Measurements from ENCODE around the gene OGG1.

Gene OGG1

DNA sequence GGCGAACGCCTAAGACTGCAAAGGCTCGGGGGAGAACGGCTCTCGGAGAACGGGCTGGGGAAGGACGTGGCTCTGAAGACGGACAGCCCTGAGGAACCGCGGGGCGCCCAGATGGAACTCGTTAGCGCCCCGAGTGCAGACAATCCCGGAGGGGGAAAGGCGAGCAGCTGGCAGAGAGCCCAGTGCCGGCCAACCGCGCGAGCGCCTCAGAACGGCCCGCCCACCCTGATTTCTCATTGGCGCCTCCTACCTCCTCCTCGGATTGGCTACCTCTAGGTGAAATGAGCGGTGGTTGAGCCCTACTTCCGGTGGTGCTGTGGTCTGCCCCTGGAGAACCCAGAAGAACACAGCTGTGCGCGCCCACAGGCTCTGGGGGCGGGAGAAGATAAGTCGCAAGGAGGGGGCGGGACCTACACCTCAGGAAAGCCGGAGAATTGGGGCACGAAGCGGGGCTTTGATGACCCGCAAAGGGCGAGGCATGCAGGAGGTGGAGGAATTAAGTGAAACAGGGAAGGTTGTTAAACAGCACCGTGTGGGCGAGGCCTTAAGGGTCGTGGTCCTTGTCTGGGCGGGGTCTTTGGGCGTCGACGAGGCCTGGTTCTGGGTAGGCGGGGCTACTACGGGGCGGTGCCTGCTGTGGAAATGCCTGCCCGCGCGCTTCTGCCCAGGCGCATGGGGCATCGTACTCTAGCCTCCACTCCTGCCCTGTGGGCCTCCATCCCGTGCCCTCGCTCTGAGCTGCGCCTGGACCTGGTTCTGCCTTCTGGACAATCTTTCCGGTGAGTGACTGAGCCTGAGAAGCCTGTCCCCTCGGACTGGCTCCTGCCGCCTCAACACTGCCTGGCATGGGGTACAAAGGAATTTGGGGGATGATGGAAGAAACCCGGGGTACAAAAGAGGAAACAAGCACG, at the start of gene OGG1:
Gene OGG1 (plus strand): TSS at position 308 of the 911 bp plus-strand sequence. CDS start 335 bp downstream, at position 643.
- DNase-seq: peak; percentile 94

- DNase-seq: no peak
Measured at GRCh38 chr3:9700536-9700935, 49.2 kb upstream of the OGG1 start.

GRCh38 chr3:9701006-9701405, 48.7 kb upstream of the OGG1 start:
- DNase-seq: no peak

- DNase-seq: no peak
Measured at GRCh38 chr3:9701711-9702110, 48.0 kb upstream of the OGG1 start.

GRCh38 chr3:9703240-9703639, 46.5 kb upstream of the OGG1 start:
- no peak for DNase-seq

DNA sequence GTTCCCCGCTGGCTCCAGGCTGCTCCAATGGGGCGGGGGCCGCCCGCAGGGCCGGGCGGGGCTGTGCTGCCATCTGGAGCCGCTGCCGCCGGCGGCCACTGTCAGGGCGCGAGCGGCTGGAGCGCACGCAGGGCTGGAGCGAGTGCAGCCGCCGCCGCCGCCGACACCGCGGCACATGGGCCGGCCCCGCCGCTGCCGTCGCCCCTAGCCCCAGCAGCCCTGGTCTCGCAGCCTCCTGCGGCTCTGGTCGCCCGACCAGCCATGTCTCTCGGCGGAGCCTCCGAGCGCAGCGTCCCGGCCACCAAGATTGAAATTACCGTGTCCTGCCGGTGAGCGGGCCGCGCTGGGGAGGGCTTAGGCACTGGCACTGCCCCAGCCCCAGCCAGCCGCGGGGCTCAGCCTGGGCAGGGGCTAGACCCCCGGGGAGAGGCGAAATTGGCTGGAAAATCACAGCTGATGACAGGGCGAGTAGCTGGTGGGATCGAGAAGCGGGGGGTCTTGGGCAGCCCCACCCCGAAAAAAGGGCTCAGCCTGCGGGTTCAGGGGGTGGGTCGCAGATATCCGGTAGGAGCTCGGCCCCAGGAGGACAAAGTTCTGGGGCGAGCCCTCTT, 45.9 kb upstream of the OGG1 start, which contains the start of gene CPNE9:
Gene CPNE9 (plus strand): TSS at position 98 of the 611 bp plus-strand sequence. CDS start 164 bp downstream, at position 262.
- DNase-seq: no peak

DNA sequence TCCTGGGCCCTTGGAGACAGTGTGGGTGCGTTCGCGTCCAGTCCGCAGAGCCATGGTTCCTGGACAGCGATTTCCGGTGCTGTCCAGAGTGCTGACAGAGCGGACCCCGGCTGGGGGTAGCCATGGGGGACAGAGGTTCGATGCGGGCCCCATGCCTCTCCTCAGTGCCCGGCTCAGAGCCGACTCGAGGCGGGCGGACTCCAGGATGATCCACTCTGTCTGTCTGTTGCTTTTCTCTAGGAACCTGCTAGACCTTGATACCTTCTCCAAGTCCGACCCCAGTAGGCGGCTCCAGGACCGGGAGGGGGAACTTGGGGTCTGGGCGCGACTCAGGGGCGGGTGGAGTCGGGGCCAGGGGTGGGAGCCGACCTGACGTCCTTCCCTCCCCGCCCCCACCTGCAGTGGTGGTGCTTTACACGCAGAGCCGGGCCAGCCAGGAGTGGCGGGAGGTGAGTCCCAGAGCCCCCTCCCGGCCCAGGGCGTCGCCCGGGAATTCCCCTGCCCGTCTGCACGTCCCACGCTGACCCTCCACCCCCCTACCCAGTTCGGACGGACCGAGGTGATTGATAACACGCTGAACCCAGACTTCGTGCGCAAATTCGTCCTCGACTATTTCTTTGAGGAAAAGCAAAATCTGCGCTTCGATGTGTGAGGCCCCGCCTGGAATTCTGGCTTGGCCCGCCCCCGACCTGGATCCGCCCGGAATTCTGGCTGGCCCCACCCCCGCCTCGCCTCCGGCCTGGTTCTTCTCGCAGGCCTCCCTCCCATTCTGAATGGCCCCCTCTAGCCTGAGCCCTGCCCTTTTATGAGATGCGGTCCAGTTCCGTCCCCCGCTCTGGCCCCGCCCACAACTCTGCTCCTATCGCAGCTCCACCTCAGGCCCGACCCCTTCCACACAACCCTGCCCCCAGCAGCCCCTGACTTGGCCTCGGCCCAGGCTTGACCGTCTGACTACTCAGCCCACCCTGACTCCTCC, 45.1 kb upstream of the OGG1 start:
- no peak for DNase-seq

- DNase-seq: no peak
Measured at GRCh38 chr3:9710174-9710739, 39.5 kb upstream of the OGG1 start.

GRCh38 chr3:9712415-9712814, 37.3 kb upstream of the OGG1 start:
- DNase-seq: no peak

DNA sequence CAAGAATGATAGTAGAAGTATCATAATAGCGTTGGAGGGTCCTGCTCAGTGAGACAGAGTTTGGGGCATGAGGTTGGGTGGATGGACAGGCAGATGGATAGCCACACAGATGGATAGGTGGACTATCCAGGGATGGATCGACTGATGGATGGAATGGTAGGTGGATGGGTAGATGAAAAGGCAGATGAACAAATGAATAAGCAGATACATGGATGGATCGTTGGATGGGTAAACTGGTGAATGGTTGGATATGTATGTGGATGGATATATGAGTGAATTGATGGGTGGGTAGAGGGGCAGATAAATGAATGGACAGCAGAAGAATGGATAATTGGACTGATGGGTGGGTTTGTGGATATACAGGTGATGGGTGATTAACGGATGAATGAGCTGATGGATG, 36.6 kb upstream of the OGG1 start:
- no peak for DNase-seq

GRCh38 chr3:9715136-9715535, 34.6 kb upstream of the OGG1 start:
- no peak for DNase-seq

GRCh38 chr3:9715764-9716437, 33.9 kb upstream of the OGG1 start:
- DNase-seq: peak; percentile 80

GRCh38 chr3:9716801-9717555, 32.8 kb upstream of the OGG1 start:
- DNase-seq: no peak

- DNase-seq: no peak
Measured at GRCh38 chr3:9717563-9717962, 32.2 kb upstream of the OGG1 start.

DNA sequence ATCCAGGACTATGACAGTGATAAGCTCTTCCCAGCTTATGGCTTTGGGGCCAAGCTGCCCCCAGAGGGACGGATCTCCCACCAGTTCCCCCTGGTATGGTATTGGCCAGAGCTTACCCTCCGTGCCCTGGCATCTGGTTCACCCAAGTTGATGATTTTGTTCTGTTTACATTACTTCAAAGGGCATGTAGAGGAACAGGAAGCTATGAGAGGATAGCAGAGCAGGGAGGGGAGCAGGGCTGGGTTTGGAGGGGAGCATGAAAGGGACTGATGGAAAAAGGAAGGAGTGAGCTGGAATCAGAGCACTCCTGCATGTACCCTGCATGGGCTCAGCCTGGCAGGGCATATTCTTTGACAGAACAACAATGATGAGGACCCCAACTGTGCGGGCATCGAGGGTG, 31.6 kb upstream of the OGG1 start:
- no peak for DNase-seq

DNA sequence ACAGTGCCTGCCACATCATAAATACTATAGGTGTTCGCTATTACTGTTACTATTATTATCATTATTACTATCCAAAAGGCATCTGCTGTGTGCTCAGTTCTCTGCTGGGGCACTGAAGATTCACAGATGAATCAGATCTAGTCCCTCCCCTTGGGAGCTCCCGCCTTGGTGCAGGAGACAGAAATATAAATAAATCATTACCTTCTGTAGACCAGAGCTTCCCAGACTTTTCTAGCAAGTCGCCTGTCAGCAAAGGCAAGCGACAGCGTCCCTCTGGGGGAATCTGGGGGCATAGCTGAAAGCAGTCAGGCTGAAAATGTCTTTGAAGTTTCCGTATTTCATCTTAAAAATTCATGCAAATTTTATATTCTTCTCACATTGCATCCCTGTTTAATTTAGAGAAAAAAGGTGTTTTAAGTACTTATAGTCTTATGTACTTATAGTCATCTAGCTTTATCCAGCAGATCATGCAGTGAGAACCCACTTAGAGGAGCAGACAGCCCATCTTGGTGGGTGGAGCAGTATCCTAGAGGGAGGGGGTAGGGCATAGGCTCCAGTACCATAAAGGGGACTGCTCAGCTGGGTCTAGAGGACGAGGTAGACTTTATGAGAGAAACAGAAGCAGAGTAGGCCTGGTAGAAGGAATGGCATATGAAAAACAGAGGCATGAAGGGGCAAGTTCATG, 28.6 kb upstream of the OGG1 start:
- no peak for DNase-seq

- no peak for DNase-seq
Measured at GRCh38 chr3:9721700-9722060, 28.1 kb upstream of the OGG1 start.

DNA sequence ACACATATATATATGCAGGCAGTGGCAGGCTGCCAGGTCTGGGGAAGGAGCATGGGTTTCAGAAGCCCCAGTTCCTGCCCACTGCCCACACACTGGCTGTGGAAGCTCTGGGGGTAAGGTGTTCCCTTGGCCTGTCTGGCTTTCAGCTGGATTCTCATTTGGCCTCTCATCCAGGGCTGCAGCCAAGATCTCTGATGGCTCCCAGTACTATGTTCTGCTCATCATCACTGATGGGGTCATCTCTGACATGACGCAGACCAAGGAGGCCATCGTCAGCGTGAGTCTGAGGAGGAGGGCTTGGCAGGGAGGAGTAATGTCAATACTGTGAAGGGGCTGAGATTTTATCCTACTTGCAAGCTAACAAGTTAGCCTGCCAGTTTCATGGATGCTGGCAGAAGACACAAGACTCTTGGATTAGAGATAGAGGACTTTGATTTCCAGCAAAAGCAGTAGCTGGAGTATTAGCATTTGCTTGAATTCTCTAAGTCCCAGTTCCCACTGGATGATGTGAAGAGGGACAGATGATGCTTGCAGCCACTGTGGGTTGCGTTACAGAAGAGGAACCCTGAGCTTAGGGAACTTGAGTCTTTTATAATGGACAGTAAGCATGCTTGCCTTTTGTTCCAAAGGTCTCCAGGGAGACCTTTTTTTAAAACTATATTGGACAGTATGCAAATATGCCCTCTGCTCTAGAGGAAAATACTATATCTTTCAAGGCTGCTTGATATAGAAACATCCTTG, 23.8 kb upstream of the OGG1 start:
- no peak for DNase-seq

DNA sequence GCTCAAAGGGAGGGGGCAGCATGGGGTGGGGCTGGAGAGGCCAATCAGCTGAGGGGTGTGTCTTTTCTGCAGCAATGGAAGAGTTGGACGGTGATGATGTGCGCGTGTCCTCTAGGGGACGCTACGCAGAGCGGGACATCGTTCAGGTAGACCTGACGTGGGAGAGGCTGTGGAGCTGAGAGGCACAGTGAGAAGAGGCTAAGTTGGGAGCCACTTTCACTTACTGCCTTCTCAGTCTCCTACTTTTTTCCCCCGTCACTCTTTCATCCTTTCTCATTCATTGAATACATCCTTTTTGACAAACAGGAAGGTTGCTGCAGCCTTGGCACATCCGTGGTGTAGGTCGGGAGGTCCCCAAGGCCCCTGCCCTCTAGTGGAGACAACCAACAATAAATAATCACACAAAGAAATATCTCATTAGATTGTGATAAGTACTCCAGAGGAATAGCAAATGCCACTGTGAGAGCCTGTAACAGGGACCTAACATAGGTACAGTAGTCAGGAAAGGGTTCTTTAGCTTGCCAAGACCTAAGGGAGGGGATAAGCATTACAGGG, 22.6 kb upstream of the OGG1 start:
- DNase-seq: no peak

DNA sequence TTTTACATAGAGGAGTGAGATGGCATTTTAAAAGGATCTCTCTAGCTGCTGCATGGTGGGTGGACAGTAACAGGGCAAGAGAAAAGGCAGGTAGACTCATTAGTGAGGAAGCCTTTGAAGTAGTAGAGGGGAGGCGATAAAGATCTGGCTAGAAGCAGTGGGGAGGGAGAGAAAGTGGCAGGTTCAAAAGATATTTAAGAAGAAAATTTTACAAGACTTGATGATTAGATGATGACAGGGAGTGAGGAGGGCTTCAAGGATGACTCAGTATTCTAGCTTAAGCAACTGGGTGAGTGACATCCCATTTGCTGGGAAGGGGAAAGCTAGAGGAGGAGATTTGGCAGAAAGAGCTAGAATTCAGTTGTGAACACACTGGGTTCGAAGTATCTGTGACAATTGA, 22.0 kb upstream of the OGG1 start:
- DNase-seq: no peak
